Right lobe of liver (tissue), 6 donors: Measurements from ENCODE around the gene HP1BP3. TPM values are rescaled to one million over a fixed set of nuclear protein-coding genes. Genes with fewer than 3 reads are reported as not detected.
A peak's percentile ranks its signal among the peaks of the same experiment; 100 is the strongest.

Experiments
- ATAC-seq, 4 donors: fragments of 200-7000 bp; cut with Tn5 transposase; one replicate each; pipeline ENCODE4 v1.9.1; 2020; ENCODE audit warnings: mild to moderate bottlenecking in 4 of 4, moderate library complexity in 4 of 4
- DNase-seq, 3 donors: peaks; one replicate each; pipeline ENCODE4 v3.0.0-alpha.2; 2020
- H3K27ac ChIP-seq, 3 donors: fragments of 200-600 bp; one replicate each; pipeline ENCODE4 v1.8.0; 2022
- H3K27me3 ChIP-seq, 2 donors: fragments of 200-600 bp; one replicate each; pipeline ENCODE4 v1.8.0; 2022
- H3K36me3 ChIP-seq, 4 donors: fragments of 200-600 bp; sonication (generic) in 1 of 4; one replicate each; pipeline versions ENCODE4 v1.5.1 to v1.8.0; 2017 to 2022; ENCODE audit warnings: control low read depth in 1 of 4
- H3K4me1 ChIP-seq, 4 donors: fragments of 200-600 bp; sonication (generic) in 1 of 4; one replicate each; pipeline versions ENCODE4 v1.5.1 to v1.8.0; 2017 to 2022; ENCODE audit warnings: control low read depth in 1 of 4
- H3K4me3 ChIP-seq, 3 donors: fragments of 200-600 bp; one replicate each; pipeline ENCODE4 v1.8.0; 2022
- H3K9me3 ChIP-seq, 4 donors: fragments of 200-600 bp; sonication (generic) in 1 of 4; one replicate each; pipeline versions ENCODE4 v1.5.1 to v1.8.0; 2017 to 2022; ENCODE audit warnings: control low read depth in 1 of 4
- POLR2A ChIP-seq: fragments of 450-650 bp; IDR thresholded peaks from one replicate; pipeline ENCODE4 v1.6.1; 2017; ENCODE audit warnings: antibody characterized with exemption, mild to moderate bottlenecking
- WGBS: methylation state at CpG from one replicate; pipeline ENCODE4 v1.1.6; 2018; ENCODE audit warnings: low coverage, low lambda C conversion rate; ENCODE audit not compliant: insufficient coverage; ENCODE audit errors: missing lambda C conversion rate; 5-methylcytosine and 5-hydroxymethylcytosine counted together
- intact Hi-C, 2 donors: fragments of 100-400 bp; cut with DNase I; formaldehyde crosslinking; loops; one replicate each; pipeline versions ENCODE4 v1.11.2 to v1.14.1; 2022
- total RNA-seq, 6 experiments: library from RNA; depleted of rRNA in 2 of 6; stranded (reverse); fragments of >200 nt in 2 of 6; fragmentation: NEBNext Ultra II Directional in 3 of 6; extraction: Animal tissue kit (Norgen Biotek cat#: 25700) in 3 of 6; gene quantifications; one replicate each; pipeline versions ENCODE4 v1.1.0 to v1.2.4, GENCODE V29; 2016 to 2023
- TF ChIP-seq, protein P1 (sequence below), 4 donors: fragments of 200-600 bp in 3 of 4; fragments of 450-650 bp in 1 of 4; IDR thresholded peaks; one replicate each; pipeline versions ENCODE4 v1.5.1 to v1.8.0; 2016 to 2022; ENCODE audit warnings: antibody characterized with exemption in 4 of 4, mild to moderate bottlenecking in 2 of 4
- donor health status: DM: no; HTN: yes; CAD: no.
- donor health status: DM: no; HTN: no; CAD: no.
- donor health status: DM: no; HTN: no; CAD: no.
- donor health status: DM: no; HTN: yes; CAD: no.
- donor health status: DM: no; HTN: yes; CAD: no.

HP1BP3 gene
- total RNA-seq, 6 experiments from 2014 or later, result 60.6 to 84.6 (median 70.7) TPM

DNA sequence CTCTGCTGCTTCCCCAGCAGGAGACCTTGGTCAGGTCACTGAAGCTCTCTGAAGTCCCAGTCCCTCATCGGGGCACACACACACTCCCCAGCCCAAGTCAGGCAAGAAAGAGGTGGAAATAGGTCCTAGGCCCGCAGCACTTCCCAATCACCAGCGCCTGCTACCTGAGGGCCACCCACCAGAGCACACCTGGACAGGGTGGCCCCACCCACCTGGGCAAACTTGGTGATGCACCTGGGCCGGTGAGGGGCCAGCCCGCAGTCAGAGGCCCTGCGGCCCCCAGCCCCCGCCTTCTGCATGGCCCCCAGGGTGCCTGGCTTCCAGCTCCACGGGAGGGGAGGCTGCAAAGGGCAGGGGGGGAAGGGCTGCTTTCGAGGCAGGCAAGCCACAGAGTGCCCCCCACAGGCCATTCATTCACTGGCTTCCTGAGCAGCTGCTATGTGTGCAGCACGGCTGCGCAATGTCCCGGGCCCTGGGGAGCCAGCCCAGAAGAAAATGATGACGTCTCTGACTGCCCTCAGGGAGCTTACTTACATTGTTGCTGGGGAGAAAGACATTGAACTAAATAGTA, 59.3 kb downstream of the HP1BP3 start:
- no peak overlapping the region for H3K4me3 ChIP-seq
- no peak for TF ChIP-seq POLR2A
- 50% methylated on average over 6 of the region's 13 CpGs for WGBS
- H3K36me3 ChIP-seq, result no peaks in the 10 kb centered on the region
- H3K9me3 ChIP-seq, result no peaks in the 10 kb centered on the region
- ATAC-seq, result no peak
- no peaks in the 10 kb centered on the region for H3K27me3 ChIP-seq
- peak; percentile 10 to 38 (median 26) for DNase-seq
- intact Hi-C loops, result no loop called here
- H3K27ac ChIP-seq, result no peak overlapping the region
- H3K4me1 ChIP-seq, result peaks cover 0 to 9% (median 4%) of the 10 kb centered on the region in 4 donors

DNA sequence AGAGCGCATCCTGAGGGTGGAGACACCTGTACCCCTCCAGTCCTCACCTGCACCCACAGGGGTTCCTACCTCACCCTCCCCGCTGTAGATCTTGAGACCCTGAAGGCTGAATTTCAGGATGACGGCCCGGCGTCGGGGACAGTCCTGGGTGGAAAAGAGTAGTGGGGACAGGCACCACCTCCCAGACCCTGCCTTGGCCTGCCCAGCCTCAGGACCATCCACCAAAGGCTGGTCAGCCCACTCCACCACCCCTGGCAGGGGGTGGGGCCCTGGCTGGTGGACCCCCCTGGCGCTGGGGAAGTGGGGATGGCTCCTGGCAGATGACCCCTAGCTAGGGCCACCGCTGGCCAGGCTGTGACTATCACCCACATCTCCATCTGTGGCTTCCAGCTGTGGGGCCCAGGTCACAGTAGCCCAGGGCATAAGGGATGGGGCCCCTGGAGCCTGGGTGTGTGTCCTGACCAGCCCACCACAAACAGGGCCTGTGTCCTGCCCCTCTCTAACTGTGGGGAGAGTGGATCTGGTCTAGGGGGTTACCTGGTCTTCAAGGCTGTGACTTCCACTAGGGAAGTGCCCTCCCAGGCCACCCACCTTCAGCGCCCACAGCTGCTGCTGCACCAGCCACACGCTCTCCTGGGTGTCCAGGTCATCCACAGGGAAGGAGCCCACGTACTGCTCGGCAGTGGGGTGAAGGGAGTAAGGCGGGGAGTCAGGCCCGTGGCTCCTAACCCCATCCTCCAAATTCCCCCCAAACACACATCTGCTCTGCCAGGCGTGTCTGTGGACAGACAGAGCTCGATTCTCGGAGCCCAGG, 60.0 kb downstream of the HP1BP3 start:
- 85% methylated on average over 10 of the region's 17 CpGs for WGBS
- Histone ChIP-seq H3K36me3 (no peaks in the 10 kb centered on the region), H3K4me3 (no peak overlapping the region), H3K27ac (no peak overlapping the region), H3K4me1 (peaks cover 0 to 2% (median under 1%) of the 10 kb centered on the region in 4 donors), H3K9me3 (no peaks in the 10 kb centered on the region), H3K27me3 (no peaks in the 10 kb centered on the region)
- no peak for TF ChIP-seq POLR2A
- TF ChIP-seq, protein P1, sequence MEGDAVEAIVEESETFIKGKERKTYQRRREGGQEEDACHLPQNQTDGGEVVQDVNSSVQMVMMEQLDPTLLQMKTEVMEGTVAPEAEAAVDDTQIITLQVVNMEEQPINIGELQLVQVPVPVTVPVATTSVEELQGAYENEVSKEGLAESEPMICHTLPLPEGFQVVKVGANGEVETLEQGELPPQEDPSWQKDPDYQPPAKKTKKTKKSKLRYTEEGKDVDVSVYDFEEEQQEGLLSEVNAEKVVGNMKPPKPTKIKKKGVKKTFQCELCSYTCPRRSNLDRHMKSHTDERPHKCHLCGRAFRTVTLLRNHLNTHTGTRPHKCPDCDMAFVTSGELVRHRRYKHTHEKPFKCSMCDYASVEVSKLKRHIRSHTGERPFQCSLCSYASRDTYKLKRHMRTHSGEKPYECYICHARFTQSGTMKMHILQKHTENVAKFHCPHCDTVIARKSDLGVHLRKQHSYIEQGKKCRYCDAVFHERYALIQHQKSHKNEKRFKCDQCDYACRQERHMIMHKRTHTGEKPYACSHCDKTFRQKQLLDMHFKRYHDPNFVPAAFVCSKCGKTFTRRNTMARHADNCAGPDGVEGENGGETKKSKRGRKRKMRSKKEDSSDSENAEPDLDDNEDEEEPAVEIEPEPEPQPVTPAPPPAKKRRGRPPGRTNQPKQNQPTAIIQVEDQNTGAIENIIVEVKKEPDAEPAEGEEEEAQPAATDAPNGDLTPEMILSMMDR (IDR thresholded peaks at IDR 0.05), result no peak
- peak in 2 of 3 donors; percentile 40 to 41 for DNase-seq
- ATAC-seq, result no peak
- intact Hi-C loops, result no loop called here

DNA sequence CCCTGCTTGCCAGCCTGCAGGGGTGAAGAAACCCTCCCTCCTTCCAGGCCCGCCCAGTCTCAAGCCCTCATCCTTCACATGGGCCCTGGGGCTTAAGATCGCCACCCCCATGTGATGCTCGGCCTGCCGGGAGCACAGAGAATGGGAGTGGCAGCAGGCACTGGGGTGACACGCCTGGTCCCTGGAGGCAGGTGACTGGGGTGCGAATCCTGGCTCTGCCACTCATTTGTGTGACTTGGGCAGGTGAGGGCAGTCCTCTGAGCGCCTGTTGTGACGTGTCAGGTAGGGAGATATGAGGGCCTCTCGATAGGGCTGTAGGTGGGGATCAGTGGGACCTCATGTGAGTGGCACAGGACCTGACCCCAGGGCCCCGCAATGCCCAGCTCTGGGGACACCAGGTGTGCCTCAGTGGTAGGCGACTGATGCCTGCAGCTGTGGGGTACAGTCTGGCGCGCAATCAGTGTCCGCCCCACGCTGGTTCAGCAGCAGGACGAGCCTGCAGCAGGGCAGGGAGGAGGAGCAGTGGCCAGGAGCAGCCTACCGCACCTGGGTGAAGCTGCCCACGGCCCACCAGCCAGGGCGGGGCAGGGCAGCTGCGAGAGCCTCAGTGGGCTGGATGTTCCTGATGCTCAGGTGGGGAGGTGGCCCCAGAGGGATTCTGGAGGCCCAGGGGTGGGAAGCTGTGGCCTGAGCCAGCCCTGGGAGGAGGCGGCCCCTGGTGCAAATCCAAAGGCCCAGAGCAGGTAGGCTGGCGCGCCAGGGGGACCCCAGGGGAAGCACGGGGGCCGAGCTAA, 60.8 kb downstream of the HP1BP3 start:
- ATAC-seq, result no peak
- Histone ChIP-seq H3K9me3 (no peaks in the 10 kb centered on the region), H3K36me3 (no peaks in the 10 kb centered on the region), H3K27ac (no peak overlapping the region), H3K4me1 (no peaks in the 10 kb centered on the region), H3K27me3 (no peaks in the 10 kb centered on the region), H3K4me3 (no peak overlapping the region)
- 97% methylated on average over 6 of the region's 25 CpGs for WGBS
- TF ChIP-seq, protein P1 (IDR thresholded peaks at IDR 0.05), result no peak
- no peak for TF ChIP-seq POLR2A
- intact Hi-C loops, result no loop called here
- peak in 2 of 3 donors; percentile 40 to 48 for DNase-seq

- ATAC-seq (no peak), DNase-seq (peak; percentile 5 to 46 (median 45))
- no peaks in the 10 kb centered on the region for H3K9me3 ChIP-seq
- 67% methylated on average over 5 of the region's 29 CpGs for WGBS
- H3K4me3 ChIP-seq, result no peak overlapping the region
- TF ChIP-seq POLR2A, result no peak
- TF ChIP-seq, protein P1 (IDR thresholded peaks at IDR 0.05), result no peak
- intact Hi-C loops, result no loop called here
- H3K27me3 ChIP-seq, result no peaks in the 10 kb centered on the region
- no peak overlapping the region for H3K27ac ChIP-seq
- H3K36me3 ChIP-seq, result no peaks in the 10 kb centered on the region
- no peaks in the 10 kb centered on the region for H3K4me1 ChIP-seq
Observed at GRCh38 chr1:20725189-20726117, 61.7 kb downstream of the HP1BP3 start.
